Endothelial cell of umbilical vein (primary cell): ENCODE data around the gene MBNL2. TPM values are rescaled to one million over a fixed set of nuclear protein-coding genes. Genes with fewer than 3 reads are reported as not detected.

ENCODE experiments used
- BruUV-seq: library from RNA; stranded (reverse); fragments of 400-500 nt; replicated peaks from 2 replicates; lab custom pipeline; 2021; lab: Mats Ljungman, UMichigan
- CTCF ChIA-PET: fragments of 300-600, 350-600 bp; sonication (Branson Sonifier 250); formaldehyde crosslinking; loops from one replicate; lab custom pipeline; 2021; ENCODE audit warnings: antibody characterized with exemption, inconsistent platforms; lab: Charles Lee
- POLR2A ChIA-PET: fragments of 300-600, 350-600 bp; sonication (Branson Sonifier 250); formaldehyde crosslinking; loops from one replicate; lab custom pipeline; 2021; ENCODE audit warnings: antibody characterized with exemption, inconsistent platforms; lab: Charles Lee
- DNase-seq: peaks from one replicate; pipeline ENCODE4 v3.0.0-alpha.2; 2011; ENCODE audit warnings: low read depth, low spot score
- FAIRE-seq: peaks from 2 replicates; lab custom pipeline; 2011; peaks lifted over from hg19 to GRCh38; lab: Jason Lieb, UNC
- H2AFZ ChIP-seq: 2 replicates; pipeline ENCODE4 v1.6.0; 2012; ENCODE audit warnings: low read depth, low read length, control low read depth, inconsistent platforms
- H3K27ac ChIP-seq: 2 replicates; pipeline ENCODE4 v1.5.1; 2011; ENCODE audit warnings: low read depth, mild to moderate bottlenecking, control low read depth, low read length, moderate library complexity; ENCODE audit not compliant: insufficient read depth
- H3K27me3 ChIP-seq, 2 experiments: 2 replicates each; pipeline versions ENCODE4 v1.6.0 to v1.6.1; 2011; ENCODE audit warnings: low read length in 2 of 2, mixed read lengths in 1 of 2; ENCODE audit not compliant: control insufficient read depth in 2 of 2, insufficient read depth in 2 of 2
- H3K36me3 ChIP-seq, 2 experiments: 2 replicates in 1 of 2; 3 replicates in 1 of 2; pipeline ENCODE4 v1.5.1; 2011; ENCODE audit warnings: low read length in 2 of 2, mild to moderate bottlenecking in 1 of 2, moderate library complexity in 1 of 2; ENCODE audit not compliant: control insufficient read depth in 2 of 2, insufficient read depth in 2 of 2; ENCODE audit errors: extremely low read depth in 1 of 2
- H3K4me1 ChIP-seq: 3 replicates; pipeline ENCODE4 v1.5.1; 2011; ENCODE audit warnings: mild to moderate bottlenecking, low read length; ENCODE audit not compliant: control insufficient read depth, insufficient read depth; ENCODE audit errors: extremely low read depth
- H3K4me2 ChIP-seq: 2 replicates; pipeline ENCODE4 v1.6.1; 2011; ENCODE audit warnings: low read length, control low read depth, mixed read lengths; ENCODE audit not compliant: insufficient read depth
- H3K4me3 ChIP-seq, 3 experiments: fragments of 200-600 bp in 1 of 3; sonication (generic), shearing (Covaris generic) in 1 of 3; replicated peaks in 1 of 3; 2 replicates each; pipeline ENCODE4 v1.5.1; 2011 to 2016; ENCODE audit warnings: control low read depth in 3 of 3, low read length in 3 of 3, mild to moderate bottlenecking in 2 of 3, inconsistent platforms in 1 of 3, low read depth in 1 of 3, moderate library complexity in 1 of 3; ENCODE audit not compliant: insufficient read depth in 1 of 3
- H3K79me2 ChIP-seq: 2 replicates; pipeline ENCODE4 v1.6.0; 2012; ENCODE audit warnings: low read length, inconsistent platforms; ENCODE audit not compliant: control insufficient read depth, insufficient read depth
- H3K9ac ChIP-seq: replicated peaks from 2 replicates; pipeline ENCODE3; 2011; ENCODE audit warnings: low read length, control low read depth; ENCODE audit not compliant: insufficient read depth; ENCODE audit errors: extremely low read depth
- H3K9me1 ChIP-seq: replicated peaks from 3 replicates; pipeline ENCODE4 v1.6.0; 2011; ENCODE audit warnings: mild to moderate bottlenecking, low read length; ENCODE audit not compliant: control insufficient read depth, insufficient read depth; ENCODE audit errors: extremely low read depth
- H3K9me3 ChIP-seq: replicated peaks from 2 replicates; pipeline ENCODE4 v1.5.1; 2012; ENCODE audit warnings: low read length, inconsistent platforms; ENCODE audit not compliant: control insufficient read depth, insufficient read depth
- H4K20me1 ChIP-seq: replicated peaks from 2 replicates; pipeline ENCODE3; 2011; ENCODE audit warnings: mild to moderate bottlenecking, low read length; ENCODE audit not compliant: control insufficient read depth, insufficient read depth; ENCODE audit errors: extremely low read depth
- CTCF ChIP-seq, 2 donors: IDR thresholded peaks; 1 replicate in 1 of 2; 2 replicates in 1 of 2; pipeline ENCODE4 v1.5.1; 2011; ENCODE audit warnings: low read length in 2 of 2, mild to moderate bottlenecking in 2 of 2, moderate library complexity in 2 of 2, control low read depth in 1 of 2, inconsistent platforms in 1 of 2, low read depth in 1 of 2; ENCODE audit not compliant: insufficient read depth in 1 of 2; ENCODE audit errors: extremely low read depth in 1 of 2
- FOS ChIP-seq: IDR thresholded peaks from 2 replicates; pipeline ENCODE4 v1.6.1; 2011; ENCODE audit warnings: mild to moderate bottlenecking, low read length, moderate library complexity, borderline replicate concordance; ENCODE audit not compliant: insufficient read depth
- GATA2 ChIP-seq: IDR thresholded peaks from 2 replicates; pipeline ENCODE4 v1.7.0; 2011; ENCODE audit warnings: low read depth, mild to moderate bottlenecking, moderate library complexity, mixed read lengths, low read length; ENCODE audit not compliant: insufficient read length, insufficient read depth
- MYC ChIP-seq: IDR thresholded peaks from one replicate; pipeline ENCODE4 v1.6.1; 2011; ENCODE audit warnings: mild to moderate bottlenecking, low read depth, low read length
- POLR2A ChIP-seq: IDR thresholded peaks from 2 replicates; pipeline ENCODE4 v1.6.1; 2012; ENCODE audit warnings: low read depth, mild to moderate bottlenecking, control low read depth, low read length
- dilution Hi-C: fragments of 300-500 bp; cut with MboI; formaldehyde crosslinking; loops from one replicate; pipeline ENCODE4 v1.15.0; 2019; ENCODE audit warnings: low sequenced_read_pairs; ENCODE audit not compliant: extremely low pct_ligation_motif_present
- intact Hi-C: fragments of 100-400 bp; cut with micrococcal nuclease; formaldehyde crosslinking; loops from one replicate; pipeline ENCODE4 v1.10.0; 2022
- polyA plus RNA-seq, 4 experiments: library from polyadenylated mRNA; depleted of rRNA in 3 of 4; stranded (reverse) in 3 of 4; unstranded in 1 of 4; fragments of >200 nt; gene quantifications; 2 replicates each; pipeline versions ENCODE4 v1.2.1 to v1.2.3, GENCODE V29; 2011 to 2012; ENCODE audit warnings: missing spikeins in 1 of 4
- total RNA-seq: library from RNA; stranded (reverse); gene quantifications from 2 replicates; pipeline ENCODE4 v1.2.3, GENCODE V29; 2021
- TF ChIP-seq, protein P1 (sequence below): IDR thresholded peaks from 2 replicates; pipeline ENCODE4 v1.6.1; 2011; ENCODE audit not compliant: insufficient read depth, insufficient read length

MBNL2 gene
- total and polyA plus RNA-seq, 2 donors (not counting 3 experiments of a cell fraction or from before 2014, with no cell fraction given), result 32.9 to 76.5 TPM

- POLR2A ChIA-PET, result interaction anchor here (1.0 to 1.4 kb wide), 3 partner anchors 25 to 44 kb away, joined by 3 to 4 read pairs (median 3); partner anchors contain the start of gene MBNL2
- Histone ChIP-seq H4K20me1 (no peaks in the 10 kb centered on the region), H3K4me2 (peak overlapping the region; percentile 45), H3K9me1 (no peaks in the 10 kb centered on the region), H3K4me1 (peaks cover 66% of the 10 kb centered on the region), H3K27me3 (no peaks in the 10 kb centered on the region), H3K27ac (peak overlapping the region; percentile 55), H3K9me3 (no peaks in the 10 kb centered on the region), H3K79me2 (peaks cover 71% of the 10 kb centered on the region), H3K9ac (peak overlapping the region; percentile 35), H3K4me3 (no peak overlapping the region), H3K36me3 (no peaks in the 10 kb centered on the region), H2AFZ (no peak overlapping the region)
- CTCF ChIA-PET, result interaction anchor here (0.5 to 4.1 kb wide), 15 partner anchors 9 to 156 kb away, joined by 3 to 29 read pairs (median 5); no protein-coding TSS in a partner anchor
- FAIRE-seq (no peak), DNase-seq (no peak)
- dilution Hi-C loops, result no loop called here
- BruUV-seq, result no TSS peak
- TF ChIP-seq GATA2, result no peak
- no peak for TF ChIP-seq MYC
- no peak for TF ChIP-seq FOS
- TF ChIP-seq, protein P1, sequence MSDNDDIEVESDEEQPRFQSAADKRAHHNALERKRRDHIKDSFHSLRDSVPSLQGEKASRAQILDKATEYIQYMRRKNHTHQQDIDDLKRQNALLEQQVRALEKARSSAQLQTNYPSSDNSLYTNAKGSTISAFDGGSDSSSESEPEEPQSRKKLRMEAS, result no peak
- no peak for TF ChIP-seq POLR2A
- TF ChIP-seq CTCF (IDR thresholded peaks at IDR 0.05; ENCODE audit: extremely low read depth in 1 of 2, insufficient read depth in 1 of 2, low read depth in 1 of 2, low read length in 2 of 2), result no peak
- intact Hi-C loops, result no loop called here
Observed at GRCh38 chr13:97266332-97266731, 44.2 kb downstream of the MBNL2 start.
